GM18520 (cell line): ENCODE results near the gene FXYD3.

Source experiments
- ATAC-seq: cut with Tn5 transposase; IDR thresholded peaks from one replicate; pipeline ENCODE4 v1.9.1; 2021; ENCODE audit not compliant: unreplicated experiment

Gene FXYD3

DNA sequence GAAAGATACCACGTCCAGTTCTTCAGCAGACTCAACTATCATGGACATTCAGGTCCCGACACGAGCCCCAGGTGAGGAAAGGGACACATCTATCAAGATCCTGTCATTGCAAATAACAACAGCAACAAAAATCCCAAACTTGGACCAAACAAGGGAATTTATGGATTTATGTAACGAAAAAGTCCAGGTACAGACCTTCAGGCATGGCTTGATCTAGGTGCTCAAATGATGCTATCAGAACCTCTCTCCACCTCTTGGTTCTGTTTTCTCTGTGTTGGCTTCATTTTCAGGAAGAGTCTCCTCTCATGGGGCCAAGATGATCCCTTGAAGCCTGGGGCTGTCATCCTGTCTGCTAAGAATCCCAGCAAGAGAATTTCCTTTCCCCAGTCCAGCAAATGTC is 41.8 kb downstream of the FXYD3 start:
- ATAC-seq: no peak

DNA sequence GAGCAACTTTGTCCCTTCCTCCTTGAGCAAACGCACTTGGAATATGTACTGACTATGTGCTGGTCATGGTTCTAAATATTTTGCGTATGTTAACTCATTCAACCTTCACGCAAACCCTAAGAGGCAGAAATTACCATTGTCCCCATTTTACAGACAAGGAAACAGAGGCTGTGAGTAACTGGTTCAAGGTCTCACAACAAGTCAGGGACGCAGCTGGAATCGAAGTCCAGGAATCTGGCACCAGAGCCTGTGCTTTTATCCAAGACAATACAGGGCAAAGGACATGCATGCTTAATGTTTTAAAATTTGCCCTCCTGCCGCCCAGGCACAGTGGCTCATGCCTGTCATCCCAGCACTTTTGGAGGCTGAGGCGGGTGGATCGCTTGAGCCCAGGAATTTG is 44.0 kb downstream of the FXYD3 start:
- ATAC-seq: no peak

DNA sequence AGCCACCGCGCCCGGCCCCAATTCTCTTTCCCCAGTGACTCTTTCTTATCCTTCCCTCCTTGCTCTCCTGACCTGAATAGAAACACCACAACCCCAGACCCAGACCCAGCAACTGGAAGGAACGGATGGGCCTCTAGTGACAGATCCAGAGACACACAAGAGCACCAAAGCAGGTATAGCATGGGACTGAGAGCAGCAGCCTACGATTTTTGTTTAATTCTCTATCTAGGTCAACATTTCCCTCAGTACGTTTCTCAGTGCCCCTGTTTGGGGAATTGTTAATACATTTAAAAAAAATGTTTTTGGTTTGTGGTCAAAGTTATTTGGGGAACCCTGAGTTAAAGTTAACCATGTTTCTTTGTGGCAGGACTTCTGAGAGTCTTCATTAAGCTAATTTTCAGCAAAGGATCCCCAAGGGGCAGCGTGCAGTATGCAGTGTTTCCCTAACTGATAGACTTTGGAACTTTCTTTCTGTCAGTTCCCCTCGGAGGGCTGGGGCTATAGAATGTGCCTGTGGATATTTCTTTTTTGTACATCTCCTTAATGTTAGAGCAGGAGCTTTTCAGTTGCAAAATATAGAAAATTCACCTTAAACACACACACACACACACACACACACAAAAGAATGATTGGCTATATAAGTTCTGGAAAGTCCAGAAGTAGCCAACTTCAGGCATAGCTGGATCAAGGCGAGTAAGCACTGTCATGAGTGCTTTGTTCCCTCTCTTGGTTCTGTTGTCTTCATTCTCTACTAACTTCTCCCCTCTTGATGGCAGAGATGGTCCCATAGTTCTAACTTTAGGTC is 45.2 kb downstream of the FXYD3 start:
- ATAC-seq: no peak

DNA sequence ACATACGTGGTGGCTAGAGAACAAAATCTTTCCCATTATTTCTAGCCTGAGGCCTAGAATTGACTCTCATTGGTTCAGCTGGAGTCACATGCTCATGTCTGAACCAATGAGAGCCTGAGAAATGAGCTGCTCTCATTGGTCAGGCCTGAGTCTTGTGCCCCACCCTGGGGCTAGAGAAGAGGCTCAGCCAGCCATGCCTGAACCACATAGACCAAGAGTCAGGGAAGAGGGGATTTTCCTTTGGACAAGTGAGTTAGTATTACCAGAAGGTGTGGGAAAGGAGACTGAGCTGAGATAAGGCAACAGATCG is 45.8 kb downstream of the FXYD3 start:
- ATAC-seq: no peak

DNA sequence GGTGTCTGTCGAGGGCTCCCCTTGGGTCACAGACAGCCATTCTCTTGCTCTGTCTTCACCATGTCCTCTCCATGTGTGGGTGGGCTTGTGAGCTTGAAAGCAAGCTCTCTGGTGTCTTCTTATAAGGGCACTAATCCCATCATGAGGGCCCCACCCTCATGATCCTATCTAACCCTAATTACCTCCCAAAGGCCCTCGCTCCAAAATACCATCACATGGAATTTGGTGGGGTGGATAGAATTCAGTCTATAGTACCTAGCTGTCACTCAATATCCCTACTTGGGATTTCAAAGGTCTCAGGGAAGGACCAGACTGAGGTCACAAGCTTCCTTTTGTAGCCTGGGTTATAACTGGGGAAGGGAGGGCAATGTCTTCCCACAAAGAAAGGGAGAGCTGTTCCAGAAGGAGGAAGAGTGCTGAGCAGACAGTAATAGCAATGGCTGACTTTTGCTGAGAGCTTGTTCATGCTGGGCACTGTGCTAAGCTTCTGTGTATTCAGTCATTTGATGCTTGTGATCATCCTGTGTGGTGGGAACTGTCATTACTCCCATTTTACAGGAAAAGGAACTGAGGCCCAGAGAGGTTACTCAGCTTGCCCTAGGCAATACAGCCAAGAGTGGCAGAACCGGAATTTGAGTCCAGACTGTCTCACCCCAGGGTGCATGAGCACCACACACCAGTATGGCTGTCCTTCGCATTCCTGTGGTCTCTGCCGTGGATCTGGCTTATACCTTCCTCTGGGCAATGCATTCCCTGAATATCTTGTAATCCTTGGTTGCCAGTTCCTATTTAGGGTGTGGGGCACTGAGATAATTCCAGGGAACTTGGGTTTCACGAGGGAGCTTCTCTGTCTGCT is 47.1 kb downstream of the FXYD3 start:
- ATAC-seq: no peak

DNA sequence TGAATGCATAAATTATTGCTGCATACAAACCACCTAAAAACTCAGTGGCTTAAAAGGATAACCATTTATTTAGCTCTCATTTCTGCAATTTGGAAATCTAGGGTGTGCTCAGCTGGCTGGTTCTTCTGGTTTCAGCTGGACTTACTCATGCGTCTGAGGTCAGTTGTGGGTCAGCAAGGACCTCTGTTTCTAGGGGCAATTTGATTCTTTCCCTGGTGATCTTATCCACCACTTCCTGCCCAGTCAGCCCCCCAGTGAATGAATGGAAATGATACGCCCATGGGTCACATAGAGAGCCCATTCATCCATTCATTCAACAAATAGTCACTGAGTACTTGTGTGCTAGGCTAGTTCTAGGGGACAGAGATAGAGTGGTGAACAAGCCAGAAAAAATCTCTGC is 48.8 kb downstream of the FXYD3 start:
- no peak for ATAC-seq

DNA sequence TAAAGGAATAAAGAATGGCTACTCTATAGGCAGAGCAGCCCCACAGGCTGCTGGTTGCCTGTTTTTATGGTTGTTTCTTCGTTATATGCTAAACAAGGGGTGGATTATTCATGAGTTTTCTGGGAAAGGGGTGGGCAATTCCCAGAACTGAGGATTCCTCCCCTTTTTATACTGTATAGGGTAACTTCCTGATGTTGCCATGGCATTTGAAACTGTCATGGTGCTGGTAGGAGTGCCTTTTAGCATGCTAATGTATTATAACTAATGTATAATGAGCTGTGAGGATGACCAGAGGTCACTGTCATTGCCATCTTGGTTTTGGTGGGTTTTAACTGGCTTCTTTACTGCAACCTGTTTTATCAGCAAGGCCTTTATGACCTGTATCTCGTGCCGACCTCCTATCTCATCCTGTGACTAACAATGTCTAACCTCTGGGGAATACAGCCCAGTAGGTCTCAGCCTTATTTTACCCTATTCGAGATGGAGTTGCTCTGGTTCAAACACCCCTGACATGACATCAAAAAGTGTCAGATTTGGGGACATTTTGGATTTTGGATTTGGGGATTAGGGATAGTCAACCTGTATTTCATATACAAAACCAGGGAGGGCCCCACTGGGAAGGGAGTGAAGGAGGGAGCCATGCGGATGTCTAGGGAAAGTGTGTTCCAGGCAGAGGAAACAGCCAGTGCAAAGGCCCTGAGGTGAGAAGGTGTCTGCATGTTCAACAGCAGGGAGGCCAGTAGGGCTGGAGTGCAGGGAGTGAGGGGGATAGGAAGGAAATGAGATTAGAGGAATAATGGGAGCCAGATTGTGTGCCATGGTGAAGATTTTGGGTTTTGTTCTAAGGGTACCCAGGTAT is 49.8 kb downstream of the FXYD3 start:
- ATAC-seq: no peak

DNA sequence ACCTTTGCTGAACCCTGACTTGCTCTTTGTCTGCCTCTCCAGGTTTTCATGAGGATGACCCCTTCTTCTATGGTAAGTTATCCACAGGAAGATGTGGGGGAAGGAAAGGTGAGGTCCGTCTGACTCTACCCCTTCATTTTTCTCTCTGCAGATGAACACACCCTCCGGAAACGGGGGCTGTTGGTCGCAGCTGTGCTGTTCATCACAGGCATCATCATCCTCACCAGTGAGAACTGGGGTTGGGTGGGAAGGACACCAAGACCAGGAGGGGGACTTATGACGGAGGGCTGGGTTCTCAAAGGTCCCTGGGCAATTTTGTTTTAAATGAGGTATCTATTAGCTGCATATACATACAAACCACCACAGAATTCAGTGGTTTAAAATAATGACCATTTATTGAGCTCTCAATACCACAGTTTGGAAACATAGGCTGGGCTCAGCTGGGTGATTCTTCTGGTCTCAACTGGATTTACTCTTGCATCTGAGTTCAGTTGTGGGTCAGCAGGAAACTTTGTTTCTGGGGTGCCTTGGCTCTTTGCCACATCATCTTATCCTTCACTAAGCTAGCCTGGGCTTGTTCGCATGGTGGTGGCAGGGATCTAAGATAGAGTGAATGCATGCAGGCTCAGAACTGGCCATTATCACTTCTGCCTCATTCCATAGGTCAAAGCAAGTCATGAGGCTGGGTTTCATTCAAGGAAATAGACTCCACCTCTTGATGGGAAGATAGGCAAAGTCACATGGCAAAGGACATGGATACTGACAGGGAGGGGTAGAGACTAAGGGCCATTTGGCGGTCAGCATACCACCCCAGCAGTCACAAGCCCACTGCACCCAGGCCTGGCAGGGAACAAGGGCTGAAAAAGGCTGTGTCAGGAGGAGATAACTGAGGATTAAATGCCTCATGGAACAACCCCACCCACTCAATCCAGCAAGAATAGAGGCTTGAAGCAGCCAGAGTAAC is 50.8 kb downstream of the FXYD3 start:
- no peak for ATAC-seq

DNA sequence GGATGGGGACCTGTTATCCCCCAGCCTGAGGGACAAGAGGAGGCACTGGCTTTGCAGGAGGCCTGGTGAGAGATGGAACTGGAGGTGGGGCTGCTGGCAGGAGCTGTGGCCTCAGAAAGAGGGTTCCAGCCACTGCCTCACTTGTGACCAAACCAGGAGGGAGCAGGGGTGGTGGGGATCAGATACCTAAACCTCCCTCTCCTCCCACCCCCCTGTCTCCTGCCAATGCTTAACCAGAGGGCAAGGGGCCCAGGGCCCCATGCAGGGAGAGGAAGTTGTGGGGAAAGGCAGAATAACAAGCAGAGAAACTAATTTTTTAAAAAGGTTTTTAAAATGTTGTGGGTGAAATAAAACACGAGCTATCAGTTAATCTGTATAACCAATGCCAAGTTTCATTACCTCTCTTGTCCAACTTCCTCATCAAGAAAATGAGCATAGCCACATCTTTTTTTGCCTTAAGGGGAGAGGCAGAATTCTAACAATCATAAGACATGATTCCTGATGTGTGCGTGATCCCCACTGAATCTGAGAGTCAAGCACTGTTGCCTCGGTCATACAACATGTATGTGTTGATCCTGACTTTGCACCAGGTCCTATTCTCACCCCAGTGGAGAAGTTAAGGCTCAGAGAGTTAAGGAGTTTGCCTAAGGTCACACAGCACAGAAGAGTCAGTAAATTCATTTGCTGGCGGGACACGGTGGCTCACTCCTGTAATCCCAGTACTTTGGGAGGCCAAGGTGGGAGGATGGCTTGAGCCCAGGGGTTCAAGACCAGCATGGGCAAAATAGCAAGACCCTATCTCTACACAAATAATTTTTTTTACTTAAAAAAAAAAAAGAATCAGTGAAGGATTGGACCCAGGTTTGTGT is 51.9 kb downstream of the FXYD3 start:
- ATAC-seq: no peak

DNA sequence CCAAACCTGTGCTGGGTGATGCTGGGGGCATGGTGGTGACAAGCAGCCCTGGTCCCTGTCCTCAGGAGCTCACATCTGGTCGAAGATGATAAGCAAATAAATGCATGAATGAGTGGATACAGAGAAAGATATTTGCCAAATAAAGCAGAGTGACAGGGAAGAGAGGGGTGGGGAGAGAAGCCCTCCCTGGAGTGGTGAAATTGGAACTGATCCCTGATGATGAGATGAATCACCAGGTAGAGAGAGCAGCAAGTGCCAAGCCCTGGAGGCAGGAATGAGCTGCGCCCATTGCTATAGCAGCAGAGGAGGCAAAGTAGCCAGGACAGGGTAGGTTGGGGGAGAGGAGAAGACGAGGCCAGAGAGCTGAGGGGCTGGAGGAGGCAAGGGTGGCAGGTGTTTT is 52.6 kb downstream of the FXYD3 start:
- ATAC-seq: no peak

DNA sequence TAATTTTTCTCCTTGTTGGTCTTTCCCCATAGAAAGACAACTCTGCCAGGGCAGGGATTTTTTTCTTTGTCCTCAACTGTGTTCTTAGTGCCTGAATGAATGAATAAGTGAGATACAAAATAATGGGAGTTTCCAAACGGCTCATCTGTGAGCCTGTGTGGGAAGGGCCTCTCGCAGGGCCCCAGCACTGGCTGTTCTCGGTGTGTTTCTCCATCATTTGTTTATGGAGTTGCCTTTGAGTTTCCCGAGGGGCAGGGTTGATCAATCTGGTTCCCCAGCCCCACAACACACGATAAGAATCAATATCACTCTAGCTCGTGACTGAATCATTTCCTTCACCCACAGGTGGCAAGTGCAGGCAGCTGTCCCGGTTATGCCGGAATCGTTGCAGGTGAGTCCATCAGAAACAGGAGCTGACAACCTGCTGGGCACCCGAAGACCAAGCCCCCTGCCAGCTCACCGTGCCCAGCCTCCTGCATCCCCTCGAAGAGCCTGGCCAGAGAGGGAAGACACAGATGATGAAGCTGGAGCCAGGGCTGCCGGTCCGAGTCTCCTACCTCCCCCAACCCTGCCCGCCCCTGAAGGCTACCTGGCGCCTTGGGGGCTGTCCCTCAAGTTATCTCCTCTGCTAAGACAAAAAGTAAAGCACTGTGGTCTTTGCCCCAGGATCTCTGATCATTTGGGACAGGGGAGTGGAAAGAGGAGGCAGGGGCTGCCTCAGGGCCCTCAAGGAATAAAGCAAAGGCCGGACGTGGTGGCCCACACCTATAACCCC is 53.8 kb downstream of the FXYD3 start:
- ATAC-seq: no peak

DNA sequence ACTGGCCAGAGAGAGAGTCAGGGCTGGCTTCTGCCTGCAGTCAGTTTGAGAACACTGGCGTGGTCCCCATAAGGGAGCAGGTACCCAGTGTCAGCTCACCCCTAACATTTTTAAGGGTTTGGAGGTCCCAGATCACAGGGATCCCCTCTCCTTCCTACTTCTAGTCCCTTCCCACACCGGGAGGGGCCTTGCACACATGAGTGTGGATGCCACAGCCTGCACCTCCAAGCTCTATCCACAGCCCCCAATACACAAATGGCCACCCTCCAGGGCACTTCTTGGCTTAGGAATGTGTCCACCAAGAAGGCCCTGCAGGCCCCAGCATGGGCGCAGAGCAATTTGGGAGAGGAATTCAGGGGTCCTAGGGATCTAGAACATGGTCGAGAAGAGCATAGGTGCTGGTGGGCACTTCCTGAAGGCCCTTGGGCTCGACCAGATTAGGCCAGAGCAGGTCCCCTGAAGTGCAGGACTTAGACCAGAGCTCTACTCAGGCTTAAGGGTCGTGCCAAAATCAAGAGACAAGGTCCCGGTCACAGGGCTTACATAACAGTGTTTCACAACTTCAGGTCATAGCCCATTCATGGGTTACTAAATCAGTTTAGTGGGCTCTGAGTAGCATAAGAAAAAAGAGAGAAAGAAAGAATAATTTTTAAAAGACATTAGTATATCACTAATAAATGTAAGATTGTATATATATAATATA is 54.9 kb downstream of the FXYD3 start:
- ATAC-seq: no peak

DNA sequence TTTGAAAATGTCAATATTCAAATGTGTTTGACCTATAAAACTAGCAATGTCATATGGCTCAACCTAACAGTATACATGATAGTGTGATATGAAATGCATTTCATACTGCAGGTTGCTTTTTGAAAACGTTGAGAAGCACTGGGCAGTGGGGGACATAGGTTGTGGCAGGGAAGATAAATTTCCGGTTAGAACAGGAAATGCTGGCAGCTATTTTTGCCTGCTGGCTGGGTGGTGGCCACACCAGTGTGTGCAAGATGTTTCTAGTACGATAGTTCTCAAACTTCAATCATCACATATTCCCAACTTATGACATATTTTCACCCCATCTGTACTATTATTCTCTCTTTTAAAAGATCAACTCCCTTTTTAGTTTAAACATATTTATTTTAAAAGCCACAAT is 56.1 kb downstream of the FXYD3 start:
- no peak for ATAC-seq
